Gastroesophageal sphincter (tissue), 3 donors: Measurements from ENCODE around the gene ZBTB7C.

ENCODE experiments used
- CTCF ChIP-seq, 4 experiments: fragments of 200-600 bp in 2 of 4; fragments of 450-650 bp in 2 of 4; sonication (generic) in 1 of 4; IDR thresholded peaks; one replicate each; pipeline ENCODE4 v1.5.1; 2017 to 2019; ENCODE audit warnings: antibody characterized with exemption in 4 of 4, mild to moderate bottlenecking in 2 of 4, moderate library complexity in 2 of 4
- EP300 ChIP-seq: sonication (generic); formaldehyde crosslinking; IDR thresholded peaks from one replicate; pipeline ENCODE4 v1.6.1; 2017; ENCODE audit warnings: antibody characterized with exemption, mild to moderate bottlenecking
- POLR2A ChIP-seq, 2 donors: fragments of 450-650 bp; IDR thresholded peaks; one replicate each; pipeline ENCODE4 v1.6.1; 2017; ENCODE audit warnings: antibody characterized with exemption in 2 of 2, mild to moderate bottlenecking in 2 of 2, moderate library complexity in 1 of 2
- POLR2AphosphoS5 ChIP-seq: sonication (generic); formaldehyde crosslinking; IDR thresholded peaks from one replicate; pipeline ENCODE4 v1.6.1; 2017; ENCODE audit warnings: antibody characterized with exemption

GRCh38 chr18:48229552-48229981, 179.6 kb downstream of the ZBTB7C start:
- peak in 1 of 4 experiments; percentile 19 for TF ChIP-seq CTCF (IDR thresholded peaks at IDR 0.05)
- no peak for TF ChIP-seq POLR2A (IDR thresholded peaks at IDR 0.05)
- no peak for TF ChIP-seq POLR2AphosphoS5
- TF ChIP-seq EP300, result no peak
